ENCODE results near the gene MYO18B.

MYO18B gene

GRCh38 chr22:25765801-25766200 is 23.8 kb downstream of the MYO18B start:
- H3K27me3 Mint-ChIP-seq: no peaks in the 10 kb centered on the region
- no peak overlapping the region for H3K4me3 Mint-ChIP-seq
- DNase-seq: no peak
- peaks cover 7% of the 10 kb centered on the region for H3K4me1 Mint-ChIP-seq (ENCODE audit: low read depth)
- H3K9me3 Mint-ChIP-seq: peaks cover 12% of the 10 kb centered on the region
- H3K36me3 Mint-ChIP-seq (ENCODE audit: low read depth): no peaks in the 10 kb centered on the region
- H3K27ac Mint-ChIP-seq: no peak overlapping the region

GRCh38 chr22:25766418-25766817 is 24.4 kb downstream of the MYO18B start:
- H3K9me3 Mint-ChIP-seq: peaks cover 12% of the 10 kb centered on the region
- no peaks in the 10 kb centered on the region for H3K36me3 Mint-ChIP-seq (ENCODE audit: low read depth)
- peaks cover 7% of the 10 kb centered on the region for H3K4me1 Mint-ChIP-seq (ENCODE audit: low read depth)
- no peak overlapping the region for H3K27ac Mint-ChIP-seq
- no peaks in the 10 kb centered on the region for H3K27me3 Mint-ChIP-seq
- no peak for DNase-seq
- no peak overlapping the region for H3K4me3 Mint-ChIP-seq

- Mint-ChIP-seq H3K36me3 (ENCODE audit: low read depth) (no peaks in the 10 kb centered on the region), H3K27ac (no peak overlapping the region), H3K4me3 (no peak overlapping the region), H3K9me3 (peaks cover 12% of the 10 kb centered on the region), H3K4me1 (ENCODE audit: low read depth) (peaks cover 12% of the 10 kb centered on the region), H3K27me3 (peaks cover 6% of the 10 kb centered on the region)
- no peak for DNase-seq
These were observed 28.3 kb downstream of the MYO18B start for GRCh38 chr22:25770333-25770732.

- H3K9me3 Mint-ChIP-seq: no peaks in the 10 kb centered on the region
- peaks cover 6% of the 10 kb centered on the region for H3K27me3 Mint-ChIP-seq
- no peak for DNase-seq
- H3K36me3 Mint-ChIP-seq (ENCODE audit: low read depth): no peaks in the 10 kb centered on the region
- H3K27ac Mint-ChIP-seq: no peak overlapping the region
- peaks cover 12% of the 10 kb centered on the region for H3K4me1 Mint-ChIP-seq (ENCODE audit: low read depth)
- no peak overlapping the region for H3K4me3 Mint-ChIP-seq
These were observed 30.3 kb downstream of the MYO18B start for GRCh38 chr22:25772288-25772687.

GRCh38 chr22:25774575-25775026 is 32.6 kb downstream of the MYO18B start:
- H3K27me3 Mint-ChIP-seq: peaks cover 6% of the 10 kb centered on the region
- no peak for DNase-seq

GRCh38 chr22:25775531-25775930 is 33.5 kb downstream of the MYO18B start:
- H3K4me3 Mint-ChIP-seq: no peak overlapping the region
- DNase-seq: no peak
- H3K36me3 Mint-ChIP-seq (ENCODE audit: low read depth): no peaks in the 10 kb centered on the region
- no peak overlapping the region for H3K27ac Mint-ChIP-seq
- H3K4me1 Mint-ChIP-seq (ENCODE audit: low read depth): peaks cover 6% of the 10 kb centered on the region
- H3K9me3 Mint-ChIP-seq: no peaks in the 10 kb centered on the region
- peaks cover 6% of the 10 kb centered on the region for H3K27me3 Mint-ChIP-seq

More at GRCh38 chr22:25774575-25775026, 32.6 kb downstream of the MYO18B start:
- no peak overlapping the region for H3K27ac Mint-ChIP-seq
- peaks cover 6% of the 10 kb centered on the region for H3K4me1 Mint-ChIP-seq (ENCODE audit: low read depth)
- H3K9me3 Mint-ChIP-seq: no peaks in the 10 kb centered on the region
- no peaks in the 10 kb centered on the region for H3K36me3 Mint-ChIP-seq (ENCODE audit: low read depth)
- no peak overlapping the region for H3K4me3 Mint-ChIP-seq

- Mint-ChIP-seq H3K27ac (no peak overlapping the region), H3K4me3 (no peak overlapping the region), H3K36me3 (ENCODE audit: low read depth) (no peaks in the 10 kb centered on the region), H3K27me3 (peaks cover 6% of the 10 kb centered on the region), H3K9me3 (no peaks in the 10 kb centered on the region), H3K4me1 (ENCODE audit: low read depth) (peaks cover 6% of the 10 kb centered on the region)
- DNase-seq: no peak
These were observed 35.4 kb downstream of the MYO18B start for GRCh38 chr22:25777411-25777810.

GRCh38 chr22:25777870-25778269 is 35.9 kb downstream of the MYO18B start:
- Mint-ChIP-seq H3K4me3 (no peak overlapping the region), H3K27me3 (peaks cover 3% of the 10 kb centered on the region), H3K9me3 (no peaks in the 10 kb centered on the region), H3K4me1 (ENCODE audit: low read depth) (peaks cover 2% of the 10 kb centered on the region), H3K36me3 (ENCODE audit: low read depth) (no peaks in the 10 kb centered on the region), H3K27ac (no peak overlapping the region)
- no peak for DNase-seq

- H3K4me3 Mint-ChIP-seq: no peak overlapping the region
- H3K27me3 Mint-ChIP-seq: no peaks in the 10 kb centered on the region
- no peaks in the 10 kb centered on the region for H3K9me3 Mint-ChIP-seq
- no peak overlapping the region for H3K27ac Mint-ChIP-seq
- H3K4me1 Mint-ChIP-seq (ENCODE audit: low read depth): no peaks in the 10 kb centered on the region
- no peak for DNase-seq
- no peaks in the 10 kb centered on the region for H3K36me3 Mint-ChIP-seq (ENCODE audit: low read depth)
These were observed 37.4 kb downstream of the MYO18B start for GRCh38 chr22:25779426-25779825.

GRCh38 chr22:25779890-25780289 is 37.9 kb downstream of the MYO18B start:
- no peak for DNase-seq
- H3K9me3 Mint-ChIP-seq: no peaks in the 10 kb centered on the region
- H3K27ac Mint-ChIP-seq: no peak overlapping the region

GRCh38 chr22:25780673-25781072 is 38.7 kb downstream of the MYO18B start:
- H3K9me3 Mint-ChIP-seq: no peaks in the 10 kb centered on the region

More at GRCh38 chr22:25779890-25780289, 37.9 kb downstream of the MYO18B start:
- H3K4me3 Mint-ChIP-seq: no peak overlapping the region
- H3K27me3 Mint-ChIP-seq: peaks cover under 1% of the 10 kb centered on the region
- H3K4me1 Mint-ChIP-seq (ENCODE audit: low read depth): no peaks in the 10 kb centered on the region
- no peaks in the 10 kb centered on the region for H3K36me3 Mint-ChIP-seq (ENCODE audit: low read depth)

GRCh38 chr22:25781801-25782200 is 39.8 kb downstream of the MYO18B start:
- DNase-seq: no peak
- H3K9me3 Mint-ChIP-seq: no peaks in the 10 kb centered on the region
- H3K4me1 Mint-ChIP-seq (ENCODE audit: low read depth): no peaks in the 10 kb centered on the region
- no peak overlapping the region for H3K27ac Mint-ChIP-seq
- H3K27me3 Mint-ChIP-seq: peaks cover 6% of the 10 kb centered on the region
- H3K4me3 Mint-ChIP-seq: no peak overlapping the region
- no peaks in the 10 kb centered on the region for H3K36me3 Mint-ChIP-seq (ENCODE audit: low read depth)

More at GRCh38 chr22:25780673-25781072, 38.7 kb downstream of the MYO18B start:
- Mint-ChIP-seq H3K27me3 (peaks cover 6% of the 10 kb centered on the region), H3K4me3 (no peak overlapping the region), H3K4me1 (ENCODE audit: low read depth) (no peaks in the 10 kb centered on the region), H3K36me3 (ENCODE audit: low read depth) (no peaks in the 10 kb centered on the region), H3K27ac (no peak overlapping the region)
- DNase-seq: no peak

GRCh38 chr22:25782831-25783230 is 40.8 kb downstream of the MYO18B start:
- Mint-ChIP-seq H3K36me3 (ENCODE audit: low read depth) (no peaks in the 10 kb centered on the region), H3K4me1 (ENCODE audit: low read depth) (no peaks in the 10 kb centered on the region), H3K4me3 (no peak overlapping the region), H3K9me3 (no peaks in the 10 kb centered on the region), H3K27me3 (peaks cover 6% of the 10 kb centered on the region), H3K27ac (no peak overlapping the region)
- no peak for DNase-seq

- no peak overlapping the region for H3K27ac Mint-ChIP-seq
These were observed 41.9 kb downstream of the MYO18B start for GRCh38 chr22:25783856-25784255.

GRCh38 chr22:25786165-25786564 is 44.2 kb downstream of the MYO18B start:
- H3K4me1 Mint-ChIP-seq (ENCODE audit: low read depth): no peaks in the 10 kb centered on the region
- no peak overlapping the region for H3K27ac Mint-ChIP-seq
- no peaks in the 10 kb centered on the region for H3K36me3 Mint-ChIP-seq (ENCODE audit: low read depth)

More at GRCh38 chr22:25783856-25784255, 41.9 kb downstream of the MYO18B start:
- no peaks in the 10 kb centered on the region for H3K4me1 Mint-ChIP-seq (ENCODE audit: low read depth)
- H3K36me3 Mint-ChIP-seq (ENCODE audit: low read depth): no peaks in the 10 kb centered on the region
- no peaks in the 10 kb centered on the region for H3K9me3 Mint-ChIP-seq
- peaks cover 6% of the 10 kb centered on the region for H3K27me3 Mint-ChIP-seq
- no peak overlapping the region for H3K4me3 Mint-ChIP-seq
- no peak for DNase-seq

GRCh38 chr22:25791556-25791955 is 49.6 kb downstream of the MYO18B start:
- no peaks in the 10 kb centered on the region for H3K4me1 Mint-ChIP-seq (ENCODE audit: low read depth)
- H3K27ac Mint-ChIP-seq: no peak overlapping the region
- no peaks in the 10 kb centered on the region for H3K9me3 Mint-ChIP-seq
- H3K27me3 Mint-ChIP-seq: no peaks in the 10 kb centered on the region
- no peaks in the 10 kb centered on the region for H3K36me3 Mint-ChIP-seq (ENCODE audit: low read depth)
- no peak for DNase-seq
- H3K4me3 Mint-ChIP-seq: no peak overlapping the region

More at GRCh38 chr22:25786165-25786564, 44.2 kb downstream of the MYO18B start:
- Mint-ChIP-seq H3K9me3 (no peaks in the 10 kb centered on the region), H3K4me3 (no peak overlapping the region), H3K27me3 (peaks cover 6% of the 10 kb centered on the region)
- DNase-seq: no peak
